WTC11 (cell line): ENCODE results near the gene SGPP2. TPM values are rescaled to one million over a fixed set of nuclear protein-coding genes. Genes with fewer than 3 reads are reported as not detected.
"Not testable (repeated sequence)": the region's sequence is repeated elsewhere in the genome, so short reads cannot be mapped to it uniquely, and the experiment has no call there.

Source experiments
- ATAC-seq: fragments of 200-7000 bp; cut with Tn5 transposase; 2 replicates; pipeline ENCODE4 v1.10.0; 2021; ENCODE audit warnings: mild to moderate bottlenecking, moderate library complexity
- CTCF ChIA-PET: fragments of 300-600 bp; sonication (Branson Sonifier 250); formaldehyde crosslinking; loops from one replicate; lab custom pipeline; 2021; ENCODE audit warnings: antibody characterized with exemption; lab: Charles Lee
- POLR2A ChIA-PET: fragments of 350-600 bp; sonication (Branson Sonifier 250); formaldehyde crosslinking; loops from one replicate; lab custom pipeline; 2021; ENCODE audit warnings: antibody characterized with exemption; lab: Charles Lee
- DNase-seq: peaks from one replicate; pipeline ENCODE4 v3.0.0; 2021; ENCODE audit warnings: low spot score
- H3K27ac Mint-ChIP-seq: 2 replicates; pipeline ENCODE4 v1.8.0; 2021; ENCODE audit warnings: mixed read lengths
- H3K27me3 Mint-ChIP-seq: 2 replicates; pipeline ENCODE4 v1.8.0; 2021; ENCODE audit warnings: low read depth, mild to moderate bottlenecking, moderate library complexity, mixed read lengths
- H3K36me3 Mint-ChIP-seq: 2 replicates; pipeline ENCODE4 v1.8.0; 2021; ENCODE audit warnings: mixed read lengths
- H3K4me1 Mint-ChIP-seq: 2 replicates; pipeline ENCODE4 v1.8.0; 2022; ENCODE audit warnings: mixed read lengths
- H3K4me3 Mint-ChIP-seq: 2 replicates; pipeline ENCODE4 v1.8.0; 2021; ENCODE audit warnings: mild to moderate bottlenecking, moderate library complexity, mixed read lengths
- H3K9me3 Mint-ChIP-seq: 2 replicates; pipeline ENCODE4 v1.8.0; 2021; ENCODE audit warnings: mixed read lengths
- FOXK1 ChIP-seq: sonication (generic); formaldehyde crosslinking; IDR thresholded peaks from 2 replicates; pipeline ENCODE4 v1.8.0; 2022; ENCODE audit warnings: mild to moderate bottlenecking, moderate library complexity, missing genetic modification reagents
- GABPB1 ChIP-seq: sonication (generic); formaldehyde crosslinking; IDR thresholded peaks from 2 replicates; pipeline ENCODE4 v1.8.1; 2023; ENCODE audit warnings: mild to moderate bottlenecking, missing genetic modification reagents
- IRF2 ChIP-seq: sonication (generic); formaldehyde crosslinking; IDR thresholded peaks from 2 replicates; pipeline ENCODE4 v1.8.0; 2022; ENCODE audit warnings: low read depth, missing genetic modification reagents, borderline replicate concordance
- RORB ChIP-seq: fragments of 250-450 bp; sonication (Bioruptor Pico); IDR thresholded peaks from 2 replicates; pipeline ENCODE4 v1.9.0; 2021; ENCODE audit warnings: mild to moderate bottlenecking
- TCF7 ChIP-seq: sonication (generic); formaldehyde crosslinking; IDR thresholded peaks from 2 replicates; pipeline ENCODE4 v1.8.0; 2022; ENCODE audit warnings: mild to moderate bottlenecking, low read depth, missing genetic modification reagents, moderate library complexity
- TP53 ChIP-seq: sonication (generic); formaldehyde crosslinking; IDR thresholded peaks from 2 replicates; pipeline ENCODE4 v1.8.1; 2023; ENCODE audit warnings: mild to moderate bottlenecking, missing genetic modification reagents
- ZBTB21 ChIP-seq: sonication (generic); formaldehyde crosslinking; IDR thresholded peaks from 2 replicates; pipeline ENCODE4 v1.8.1; 2023; ENCODE audit warnings: mild to moderate bottlenecking, missing genetic modification reagents, borderline replicate concordance
- ZNF263 ChIP-seq: sonication (generic); formaldehyde crosslinking; IDR thresholded peaks from 2 replicates; pipeline ENCODE4 v1.8.1; 2022; ENCODE audit warnings: low read depth, mild to moderate bottlenecking, moderate library complexity, missing genetic modification reagents
- ZNF416 ChIP-seq: fragments of 250-450 bp; sonication (Bioruptor Pico); IDR thresholded peaks from 2 replicates; pipeline ENCODE4 v1.9.0; 2021; ENCODE audit warnings: mild to moderate bottlenecking, inconsistent platforms
- total RNA-seq: library from RNA; stranded (reverse); gene quantifications from 3 replicates; pipeline ENCODE4 v1.2.3, GENCODE V29; 2021
- TF ChIP-seq, protein P1 (sequence below): sonication (generic); formaldehyde crosslinking; conservative IDR thresholded peaks from 2 replicates; pipeline ENCODE4 v1.8.1; 2023; ENCODE audit warnings: mild to moderate bottlenecking, low read depth, missing genetic modification reagents, moderate library complexity
- TF ChIP-seq, protein P2 (sequence below): sonication (generic); formaldehyde crosslinking; IDR thresholded peaks from 2 replicates; pipeline ENCODE4 v1.8.0; 2022; ENCODE audit warnings: mild to moderate bottlenecking, missing genetic modification reagents
- TF ChIP-seq, protein P3 (sequence below): sonication (generic); formaldehyde crosslinking; IDR thresholded peaks from 2 replicates; pipeline ENCODE4 v1.8.0; 2022; ENCODE audit warnings: mild to moderate bottlenecking, missing genetic modification reagents
- TF ChIP-seq, protein P4 (sequence below): sonication (generic); formaldehyde crosslinking; IDR thresholded peaks from 2 replicates; pipeline ENCODE4 v1.8.1; 2023; ENCODE audit warnings: mild to moderate bottlenecking, missing genetic modification reagents, borderline replicate concordance

The SGPP2 gene
- total RNA-seq, 1 experiment from 2014 or later, result 0.07 TPM

DNA sequence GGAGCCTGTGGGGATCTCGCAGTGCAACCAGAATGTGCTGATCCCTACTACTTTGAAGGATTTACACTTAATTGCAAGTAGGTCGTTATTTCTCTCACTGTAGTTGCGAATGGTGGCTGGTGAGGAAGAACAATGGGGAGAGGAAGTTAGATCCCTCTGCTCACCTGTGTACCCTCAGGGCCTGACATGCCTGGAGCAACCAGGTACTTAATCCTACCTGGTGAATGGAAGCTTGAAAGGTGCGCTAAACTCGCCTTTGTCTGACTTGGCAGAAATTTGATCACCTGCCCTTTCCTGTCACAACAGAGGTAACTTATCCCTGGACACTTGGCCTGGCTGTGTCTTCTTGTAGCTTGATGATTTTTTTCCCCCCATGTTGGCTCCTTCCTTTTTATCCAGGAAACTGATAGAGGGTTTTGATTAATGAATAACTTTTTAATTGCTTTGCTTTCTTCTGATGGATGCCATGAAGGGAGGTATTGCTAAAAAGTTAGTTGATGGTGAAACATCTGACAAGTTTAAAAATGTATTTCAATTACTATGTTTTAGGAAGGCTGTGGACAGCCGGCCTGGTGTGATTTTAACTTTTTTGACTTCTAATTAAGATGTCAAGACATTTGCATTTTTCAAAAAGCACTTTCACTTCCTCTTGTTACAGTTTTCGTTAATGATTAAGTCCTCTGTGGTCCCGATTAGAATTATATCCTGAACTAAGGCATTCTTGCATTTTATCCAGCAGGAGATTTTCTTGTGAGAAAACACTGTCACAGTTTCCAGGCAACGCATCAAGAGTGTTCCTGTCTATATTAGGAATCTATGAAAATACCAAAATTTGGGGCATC is 9.2 kb downstream of the SGPP2 start (continued):
- no peak for TF ChIP-seq ZBTB21 (CRISPR knock-in tag)
- TF ChIP-seq, protein P1, sequence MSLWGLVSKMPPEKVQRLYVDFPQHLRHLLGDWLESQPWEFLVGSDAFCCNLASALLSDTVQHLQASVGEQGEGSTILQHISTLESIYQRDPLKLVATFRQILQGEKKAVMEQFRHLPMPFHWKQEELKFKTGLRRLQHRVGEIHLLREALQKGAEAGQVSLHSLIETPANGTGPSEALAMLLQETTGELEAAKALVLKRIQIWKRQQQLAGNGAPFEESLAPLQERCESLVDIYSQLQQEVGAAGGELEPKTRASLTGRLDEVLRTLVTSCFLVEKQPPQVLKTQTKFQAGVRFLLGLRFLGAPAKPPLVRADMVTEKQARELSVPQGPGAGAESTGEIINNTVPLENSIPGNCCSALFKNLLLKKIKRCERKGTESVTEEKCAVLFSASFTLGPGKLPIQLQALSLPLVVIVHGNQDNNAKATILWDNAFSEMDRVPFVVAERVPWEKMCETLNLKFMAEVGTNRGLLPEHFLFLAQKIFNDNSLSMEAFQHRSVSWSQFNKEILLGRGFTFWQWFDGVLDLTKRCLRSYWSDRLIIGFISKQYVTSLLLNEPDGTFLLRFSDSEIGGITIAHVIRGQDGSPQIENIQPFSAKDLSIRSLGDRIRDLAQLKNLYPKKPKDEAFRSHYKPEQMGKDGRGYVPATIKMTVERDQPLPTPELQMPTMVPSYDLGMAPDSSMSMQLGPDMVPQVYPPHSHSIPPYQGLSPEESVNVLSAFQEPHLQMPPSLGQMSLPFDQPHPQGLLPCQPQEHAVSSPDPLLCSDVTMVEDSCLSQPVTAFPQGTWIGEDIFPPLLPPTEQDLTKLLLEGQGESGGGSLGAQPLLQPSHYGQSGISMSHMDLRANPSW (CRISPR knock-in tag), result no peak

DNA sequence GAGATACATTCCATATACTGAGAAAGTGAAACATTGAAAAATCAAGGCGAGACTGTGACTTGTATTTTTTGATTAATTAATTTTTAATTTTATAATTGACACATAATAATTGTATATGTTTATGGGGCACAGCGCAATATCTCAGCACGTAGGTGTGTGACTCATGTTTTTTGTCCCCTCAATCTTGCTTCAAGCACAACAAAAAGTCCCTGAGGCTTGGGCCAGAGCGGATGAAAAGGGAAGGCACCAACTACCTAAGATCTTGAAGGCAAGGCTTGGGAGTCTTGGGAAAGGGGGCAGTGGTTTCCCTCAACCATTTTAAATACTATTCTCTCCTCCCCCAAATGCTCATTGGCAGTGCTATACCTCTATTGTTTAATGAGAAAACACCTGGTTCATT is 9.9 kb downstream of the SGPP2 start:
- Mint-ChIP-seq H3K4me3 (no peak overlapping the region), H3K27ac (no peak overlapping the region), H3K36me3 (no peaks in the 10 kb centered on the region)
- ChIA-PET CTCF (no interaction called here), POLR2A (no interaction called here)
- DNase-seq (no peak), ATAC-seq (no peak)
- TF ChIP-seq RORB (CRISPR knock-in tag), result no peak
- TF ChIP-seq TCF7 (CRISPR knock-in tag), result no peak
- TF ChIP-seq, protein P2, sequence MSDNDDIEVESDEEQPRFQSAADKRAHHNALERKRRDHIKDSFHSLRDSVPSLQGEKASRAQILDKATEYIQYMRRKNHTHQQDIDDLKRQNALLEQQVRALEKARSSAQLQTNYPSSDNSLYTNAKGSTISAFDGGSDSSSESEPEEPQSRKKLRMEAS (CRISPR knock-in tag), result no peak
- no peak for TF ChIP-seq ZNF416 (CRISPR knock-in tag)
- TF ChIP-seq, all 79 proteins: peak for 0
- peaks cover 6% of the 10 kb centered on the region for H3K9me3 Mint-ChIP-seq
- H3K4me1 Mint-ChIP-seq, result peaks cover 16% of the 10 kb centered on the region
- peaks cover 100% of the 10 kb centered on the region for H3K27me3 Mint-ChIP-seq

DNA sequence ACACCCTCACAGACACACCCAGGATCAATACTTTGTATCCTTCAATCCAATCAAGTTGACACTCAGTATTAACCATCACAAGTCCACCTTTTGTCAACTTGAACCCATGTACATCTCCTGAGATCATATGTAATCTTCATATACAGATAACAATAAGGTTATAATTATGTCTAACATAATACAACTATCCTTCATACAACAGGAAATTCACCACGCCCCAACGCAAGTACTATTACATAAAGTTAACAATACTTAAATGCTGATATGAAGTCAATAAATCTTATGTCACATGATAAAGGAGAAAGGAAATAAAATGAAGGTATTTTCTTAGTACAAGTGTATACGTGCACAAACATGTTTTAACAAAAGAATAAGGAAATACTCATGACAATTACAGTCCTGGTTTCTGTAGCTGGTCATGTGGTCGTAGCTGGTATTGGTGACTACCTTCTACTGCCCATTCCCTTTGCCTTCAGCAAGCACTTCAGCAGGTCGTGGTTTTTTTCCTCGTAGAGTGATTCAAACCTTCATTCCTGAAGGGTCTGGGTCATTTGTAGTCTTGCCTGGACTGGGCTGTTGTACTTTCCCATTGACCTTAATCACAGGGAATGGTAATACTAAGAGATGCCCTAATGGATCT is 11.2 kb downstream of the SGPP2 start:
- H3K36me3 Mint-ChIP-seq, H3K27ac Mint-ChIP-seq, ATAC-seq, DNase-seq, POLR2A ChIA-PET, CTCF ChIA-PET, H3K9me3 Mint-ChIP-seq, H3K4me3 Mint-ChIP-seq: not testable (repeated sequence)
- peaks cover 16% of the 10 kb centered on the region for H3K4me1 Mint-ChIP-seq
- peaks cover 99% of the 10 kb centered on the region for H3K27me3 Mint-ChIP-seq

DNA sequence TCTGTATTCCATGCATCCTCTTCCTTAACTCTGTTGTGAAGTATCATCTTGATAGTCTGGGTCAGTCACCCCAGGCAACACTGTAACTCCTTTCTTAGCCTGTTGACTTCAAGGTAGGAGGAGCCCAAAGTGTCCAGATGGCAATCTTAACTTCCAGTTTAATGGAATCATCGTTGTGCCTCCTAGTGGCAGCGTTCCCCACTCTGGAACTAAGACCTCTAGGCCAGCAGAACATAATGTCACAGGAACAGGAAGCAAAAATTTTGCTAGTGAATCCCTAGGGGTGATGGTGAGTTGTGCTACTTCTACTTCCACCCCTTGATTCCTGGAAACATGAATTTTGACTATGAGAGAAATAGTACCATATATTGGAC is 11.7 kb downstream of the SGPP2 start:
- DNase-seq, result peak; percentile 17
- POLR2A ChIA-PET, result no interaction called here
- Mint-ChIP-seq H3K4me1 (peaks cover 16% of the 10 kb centered on the region), H3K27me3 (peaks cover 97% of the 10 kb centered on the region), H3K4me3 (no peak overlapping the region)
- no peak for TF ChIP-seq TP53 (CRISPR knock-in tag)
- no peak for TF ChIP-seq IRF2
- TF ChIP-seq GABPB1 (CRISPR knock-in tag), result no peak
- no peak for TF ChIP-seq FOXK1 (CRISPR knock-in tag)
- TF ChIP-seq ZNF263 (CRISPR knock-in tag), result no peak
- TF ChIP-seq, protein P3, sequence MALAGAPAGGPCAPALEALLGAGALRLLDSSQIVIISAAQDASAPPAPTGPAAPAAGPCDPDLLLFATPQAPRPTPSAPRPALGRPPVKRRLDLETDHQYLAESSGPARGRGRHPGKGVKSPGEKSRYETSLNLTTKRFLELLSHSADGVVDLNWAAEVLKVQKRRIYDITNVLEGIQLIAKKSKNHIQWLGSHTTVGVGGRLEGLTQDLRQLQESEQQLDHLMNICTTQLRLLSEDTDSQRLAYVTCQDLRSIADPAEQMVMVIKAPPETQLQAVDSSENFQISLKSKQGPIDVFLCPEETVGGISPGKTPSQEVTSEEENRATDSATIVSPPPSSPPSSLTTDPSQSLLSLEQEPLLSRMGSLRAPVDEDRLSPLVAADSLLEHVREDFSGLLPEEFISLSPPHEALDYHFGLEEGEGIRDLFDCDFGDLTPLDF (CRISPR knock-in tag), result no peak
- TF ChIP-seq, protein P4, sequence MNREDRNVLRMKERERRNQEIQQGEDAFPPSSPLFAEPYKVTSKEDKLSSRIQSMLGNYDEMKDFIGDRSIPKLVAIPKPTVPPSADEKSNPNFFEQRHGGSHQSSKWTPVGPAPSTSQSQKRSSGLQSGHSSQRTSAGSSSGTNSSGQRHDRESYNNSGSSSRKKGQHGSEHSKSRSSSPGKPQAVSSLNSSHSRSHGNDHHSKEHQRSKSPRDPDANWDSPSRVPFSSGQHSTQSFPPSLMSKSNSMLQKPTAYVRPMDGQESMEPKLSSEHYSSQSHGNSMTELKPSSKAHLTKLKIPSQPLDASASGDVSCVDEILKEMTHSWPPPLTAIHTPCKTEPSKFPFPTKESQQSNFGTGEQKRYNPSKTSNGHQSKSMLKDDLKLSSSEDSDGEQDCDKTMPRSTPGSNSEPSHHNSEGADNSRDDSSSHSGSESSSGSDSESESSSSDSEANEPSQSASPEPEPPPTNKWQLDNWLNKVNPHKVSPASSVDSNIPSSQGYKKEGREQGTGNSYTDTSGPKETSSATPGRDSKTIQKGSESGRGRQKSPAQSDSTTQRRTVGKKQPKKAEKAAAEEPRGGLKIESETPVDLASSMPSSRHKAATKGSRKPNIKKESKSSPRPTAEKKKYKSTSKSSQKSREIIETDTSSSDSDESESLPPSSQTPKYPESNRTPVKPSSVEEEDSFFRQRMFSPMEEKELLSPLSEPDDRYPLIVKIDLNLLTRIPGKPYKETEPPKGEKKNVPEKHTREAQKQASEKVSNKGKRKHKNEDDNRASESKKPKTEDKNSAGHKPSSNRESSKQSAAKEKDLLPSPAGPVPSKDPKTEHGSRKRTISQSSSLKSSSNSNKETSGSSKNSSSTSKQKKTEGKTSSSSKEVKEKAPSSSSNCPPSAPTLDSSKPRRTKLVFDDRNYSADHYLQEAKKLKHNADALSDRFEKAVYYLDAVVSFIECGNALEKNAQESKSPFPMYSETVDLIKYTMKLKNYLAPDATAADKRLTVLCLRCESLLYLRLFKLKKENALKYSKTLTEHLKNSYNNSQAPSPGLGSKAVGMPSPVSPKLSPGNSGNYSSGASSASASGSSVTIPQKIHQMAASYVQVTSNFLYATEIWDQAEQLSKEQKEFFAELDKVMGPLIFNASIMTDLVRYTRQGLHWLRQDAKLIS (CRISPR knock-in tag), result no peak
- TF ChIP-seq, all 79 proteins: peak for 0
- Mint-ChIP-seq H3K27ac (no peak overlapping the region), H3K36me3 (no peaks in the 10 kb centered on the region), H3K9me3 (peaks cover 6% of the 10 kb centered on the region)
- CTCF ChIA-PET, result no interaction called here
- no peak for ATAC-seq
